ENCODE results near the gene MAB21L4.
A peak's percentile ranks its signal among the peaks of the same experiment; 100 is the strongest.

The MAB21L4 gene

DNA sequence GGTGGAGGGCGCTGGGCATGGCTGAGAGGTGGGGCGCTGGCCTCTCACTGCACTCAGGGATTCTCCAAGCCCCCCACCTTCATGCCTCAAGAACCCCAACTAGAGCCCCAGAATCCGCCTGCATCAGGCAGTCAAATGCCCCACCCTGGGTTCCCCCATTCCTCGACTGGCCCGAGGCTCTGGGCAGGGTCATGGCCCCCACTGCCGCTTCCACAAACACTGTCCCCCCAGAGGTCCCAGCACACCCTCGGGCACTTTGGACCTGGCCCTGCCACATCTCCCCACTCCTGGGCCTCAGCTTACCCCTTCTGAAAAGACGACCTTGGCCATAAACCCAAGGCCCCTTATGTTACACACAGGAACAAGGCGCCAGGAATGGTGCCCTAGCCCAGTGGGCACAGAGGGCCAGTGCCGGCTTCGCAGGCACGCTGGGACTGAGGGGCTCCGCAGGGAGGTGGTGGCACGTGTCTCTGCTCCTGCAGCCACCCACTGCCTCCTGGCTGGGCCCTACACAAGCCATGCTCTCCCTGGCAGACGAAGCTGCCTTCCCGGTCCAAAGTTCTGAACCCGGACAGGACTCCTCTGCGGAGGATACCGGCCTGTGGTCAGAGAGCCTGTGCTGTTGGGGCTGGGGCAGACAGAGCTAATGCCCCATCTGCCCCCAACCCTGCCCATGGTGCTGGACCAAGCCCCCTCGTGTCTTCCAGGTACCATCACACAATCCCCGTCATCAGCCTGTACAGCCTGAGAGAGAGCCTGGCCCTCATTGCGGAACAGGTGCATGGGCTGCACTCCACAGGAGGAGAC lies 20.5 kb downstream of the MAB21L4 start:
- DNase-seq, result no peak

DNA sequence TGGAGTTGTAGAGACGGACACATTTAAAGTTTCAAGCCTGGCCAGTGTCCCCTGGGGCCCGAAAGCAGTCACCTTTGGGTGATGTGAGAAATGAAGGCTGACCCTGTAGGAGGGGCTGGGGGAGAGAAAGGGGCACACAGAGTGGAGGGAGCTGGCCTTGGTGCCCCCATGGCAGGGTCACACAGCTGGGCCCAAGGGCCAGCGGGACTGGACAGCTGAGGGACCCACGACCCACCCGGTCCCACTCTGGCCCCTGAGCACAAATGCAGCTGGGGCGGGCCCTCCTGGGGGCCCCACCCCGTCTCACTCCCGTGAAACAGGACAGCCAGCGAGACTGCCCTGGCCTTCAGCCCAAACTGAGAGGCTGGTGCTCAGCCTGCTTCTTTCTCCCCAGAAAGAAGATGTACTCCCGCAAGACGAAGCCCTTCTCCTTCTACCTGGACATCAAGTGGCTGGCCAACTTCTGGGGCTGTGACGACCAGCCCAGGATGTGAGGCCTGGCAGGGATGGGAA lies 21.2 kb downstream of the MAB21L4 start:
- no peak for DNase-seq

DNA sequence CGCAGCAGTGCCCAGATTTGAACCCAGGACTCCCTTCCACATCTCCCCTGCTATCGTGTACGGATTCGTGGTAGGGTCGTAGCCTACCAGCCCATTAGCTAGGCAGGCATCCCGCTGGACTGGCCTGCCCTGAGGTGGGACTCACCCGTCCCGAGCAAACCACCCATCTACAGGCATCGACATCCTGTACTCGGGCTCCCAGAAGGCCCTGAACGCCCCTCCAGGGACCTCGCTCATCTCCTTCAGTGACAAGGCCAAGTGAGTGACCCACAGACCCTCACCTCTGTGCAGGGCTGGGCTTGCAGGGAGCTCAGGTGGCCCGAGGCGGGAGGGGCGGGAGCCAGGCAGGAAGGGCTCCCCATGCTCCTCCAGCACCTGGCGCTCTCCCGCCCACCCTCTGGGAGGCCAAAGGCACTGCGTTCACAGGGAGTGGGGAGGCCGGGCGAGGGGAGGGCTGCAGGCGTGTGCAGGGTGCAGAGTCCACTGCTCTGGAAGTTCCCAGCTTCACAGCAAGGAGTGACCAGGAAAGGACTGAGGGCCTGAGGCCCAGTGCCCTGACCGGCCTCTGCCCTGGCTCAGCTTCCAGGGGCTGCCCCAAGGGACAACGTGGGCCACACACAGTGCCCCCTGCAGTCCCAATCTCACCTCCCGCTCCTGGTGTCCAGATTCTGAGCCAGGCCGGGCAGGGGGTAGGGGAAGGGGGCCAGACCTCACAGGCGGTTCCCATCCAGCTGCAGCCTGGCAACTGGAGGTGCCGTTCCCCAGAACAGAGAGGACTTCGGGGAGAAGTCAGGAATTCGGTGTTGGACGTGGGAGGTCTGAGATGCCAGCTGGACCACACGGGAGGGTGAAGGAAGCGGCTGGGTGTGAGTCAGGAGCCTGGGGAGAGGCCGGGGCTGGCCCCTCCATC lies 21.9 kb downstream of the MAB21L4 start:
- peak; percentile 31 for DNase-seq

GRCh38 chr2:240873098-240873788 lies 22.7 kb downstream of the MAB21L4 start:
- no peak for DNase-seq

DNA sequence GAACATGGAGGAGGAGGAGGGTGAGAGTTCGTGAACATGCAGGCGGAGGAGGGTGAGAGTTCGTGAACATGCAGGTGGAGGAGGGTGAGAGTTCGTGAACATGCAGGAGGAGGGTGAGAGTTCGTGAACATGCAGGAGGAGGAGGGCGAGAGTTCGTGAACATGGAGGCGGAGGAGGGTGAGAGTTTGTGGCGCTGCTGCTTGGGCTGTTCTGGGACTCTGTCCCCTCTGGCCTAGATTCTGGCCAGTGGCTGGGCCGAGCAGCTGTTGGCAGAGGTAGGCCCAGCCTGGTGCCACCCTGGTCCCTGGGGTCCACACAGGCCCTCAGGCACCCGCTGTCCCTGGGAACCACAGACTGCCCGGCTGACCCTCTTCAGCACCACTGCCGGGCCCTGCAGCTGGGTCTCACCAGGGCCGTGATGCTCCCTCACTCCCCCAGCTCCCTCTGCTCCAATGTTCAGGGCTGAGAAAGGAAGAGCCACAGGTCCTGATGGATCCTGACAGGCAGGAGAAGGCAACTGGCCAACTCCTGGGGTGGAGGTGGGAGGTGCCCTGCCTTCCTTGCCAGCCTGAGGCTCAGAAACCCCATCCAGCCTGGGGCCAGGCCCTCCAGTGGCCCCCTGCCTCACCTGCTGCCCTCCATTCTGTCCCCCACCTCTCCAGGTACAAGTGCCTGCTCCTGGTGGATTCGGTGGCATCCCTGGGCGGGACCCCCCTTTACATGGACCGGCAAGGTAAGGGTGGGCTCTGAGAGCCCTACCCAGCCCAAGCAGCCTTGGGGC lies 23.4 kb downstream of the MAB21L4 start:
- no peak for DNase-seq

DNA sequence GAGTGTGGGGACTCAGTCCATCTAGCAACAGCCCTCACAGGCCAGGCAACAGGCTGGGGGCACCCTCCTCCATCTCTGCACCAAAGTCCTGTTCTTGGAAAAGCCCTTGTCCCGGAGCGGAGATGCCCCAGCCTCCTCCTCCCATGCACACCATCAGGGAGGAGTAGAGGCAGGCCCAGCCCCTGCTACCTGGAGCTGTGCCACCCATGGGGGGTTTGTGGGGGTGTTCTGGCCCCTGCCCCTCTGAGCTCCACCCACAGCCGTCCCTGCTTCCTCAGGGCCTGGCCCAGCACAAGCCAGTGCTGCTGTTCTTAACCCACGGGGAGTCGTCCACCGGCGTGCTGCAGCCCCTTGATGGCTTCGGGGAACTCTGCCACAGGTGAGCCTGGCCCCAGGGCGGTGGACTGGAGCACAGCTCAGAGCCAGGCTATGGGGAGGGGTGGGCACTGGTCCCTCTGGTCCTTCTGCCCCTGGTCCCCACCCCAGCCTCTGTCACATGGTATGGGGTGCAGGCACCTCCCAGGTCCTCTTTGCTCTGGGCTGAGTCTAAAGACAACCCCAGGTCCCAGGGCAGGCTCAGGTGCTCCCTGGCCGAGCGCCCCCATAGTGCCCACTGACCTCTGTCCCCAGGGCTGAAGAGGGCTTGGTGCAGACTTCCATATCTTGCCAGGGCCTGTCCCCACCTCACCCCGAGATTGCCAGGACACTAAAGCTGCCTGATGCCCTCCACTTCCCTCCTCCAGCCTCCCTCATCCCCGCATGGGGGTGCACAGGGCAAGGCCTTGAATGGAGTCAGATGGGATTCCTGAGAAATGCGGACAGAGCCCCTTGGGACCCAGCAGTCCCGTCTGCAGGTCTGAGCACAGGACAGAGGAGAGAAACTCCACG lies 24.6 kb downstream of the MAB21L4 start:
- DNase-seq, result no peak

GRCh38 chr2:240869956-240870875 lies 25.7 kb downstream of the MAB21L4 start:
- no peak for DNase-seq

DNA sequence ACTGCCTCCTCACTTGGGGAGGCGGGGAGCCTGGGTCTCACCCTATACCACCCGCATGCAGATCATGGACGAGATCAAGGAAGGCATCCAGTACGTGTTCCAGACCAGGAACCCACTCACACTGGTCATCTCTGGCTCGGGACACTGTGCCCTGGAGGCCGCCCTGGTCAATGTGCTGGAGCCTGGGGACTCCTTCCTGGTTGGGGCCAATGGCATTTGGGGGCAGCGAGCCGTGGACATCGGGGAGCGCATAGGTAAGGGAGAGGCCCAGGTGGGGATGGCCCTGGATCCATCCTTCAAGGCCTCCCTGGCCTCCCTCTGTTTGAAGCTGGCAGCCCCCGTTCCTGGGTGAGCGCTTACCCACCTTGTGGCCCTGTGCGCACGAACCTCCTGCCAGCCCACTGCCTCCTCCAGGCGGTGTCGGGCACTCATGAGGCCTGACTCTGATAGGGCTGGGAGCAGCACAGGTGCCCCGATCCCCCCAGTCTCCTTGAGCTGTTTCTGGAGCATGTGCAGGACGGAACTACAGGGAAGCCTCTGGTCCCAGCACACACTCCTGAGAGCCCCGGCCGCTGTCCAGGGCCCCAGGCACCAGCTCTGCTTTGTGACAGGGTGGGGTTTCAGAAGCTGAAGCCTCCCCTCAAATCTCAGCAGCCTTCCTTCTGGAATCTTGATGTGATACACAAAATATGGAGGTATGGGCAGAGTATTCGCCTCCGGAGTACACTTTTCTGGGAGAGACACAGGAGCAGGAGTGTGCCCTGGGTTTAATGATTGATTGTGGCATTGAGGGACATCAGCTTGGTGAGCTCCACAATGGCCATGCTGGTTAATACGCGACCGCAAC lies 26.6 kb downstream of the MAB21L4 start:
- DNase-seq, result no peak

DNA sequence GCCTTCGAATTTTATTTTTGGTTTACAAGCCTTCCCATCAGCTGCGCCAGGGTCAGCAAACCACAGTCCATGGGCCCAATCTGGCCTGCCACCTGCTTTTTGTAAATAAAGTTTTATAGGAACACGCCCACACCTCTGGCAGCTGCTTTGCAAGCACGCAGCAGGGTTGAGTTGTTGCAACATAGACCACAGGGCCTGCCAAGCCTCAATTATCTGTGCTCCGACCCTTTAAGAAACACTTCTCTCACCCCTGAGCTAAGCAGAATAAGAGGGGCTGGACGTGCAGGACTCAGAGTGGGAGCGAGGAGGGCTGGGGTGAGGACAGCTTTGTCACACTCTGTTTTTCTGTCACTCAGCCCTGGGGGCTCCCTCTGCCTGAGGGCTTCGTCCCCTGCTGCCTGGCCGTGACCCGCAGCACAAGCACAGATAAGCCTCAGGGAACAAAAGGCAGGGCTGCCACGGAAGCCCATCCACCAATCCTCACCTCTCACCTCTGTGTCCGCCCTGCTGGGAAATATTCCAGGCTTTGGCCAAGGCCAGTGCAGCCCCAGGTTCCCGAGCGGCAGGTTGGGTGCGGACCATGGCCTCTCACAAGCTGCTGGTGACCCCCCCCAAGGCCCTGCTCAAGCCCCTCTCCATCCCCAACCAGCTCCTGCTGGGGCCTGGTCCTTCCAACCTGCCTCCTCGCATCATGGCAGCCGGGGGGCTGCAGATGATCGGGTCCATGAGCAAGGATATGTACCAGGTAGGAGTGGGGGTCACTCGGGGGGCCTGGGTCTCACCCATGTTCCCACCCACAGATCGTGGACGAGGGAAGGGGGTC lies 27.5 kb downstream of the MAB21L4 start, which contains the start of gene AGXT:
Gene AGXT, plus strand, starts transcription at position 539 of the 823 bp plus-strand sequence. Its CDS starts 42 bp downstream, at position 581.
- DNase-seq, result no peak

GRCh38 chr2:240865391-240865790 lies 30.6 kb downstream of the MAB21L4 start:
- no peak for DNase-seq

DNA sequence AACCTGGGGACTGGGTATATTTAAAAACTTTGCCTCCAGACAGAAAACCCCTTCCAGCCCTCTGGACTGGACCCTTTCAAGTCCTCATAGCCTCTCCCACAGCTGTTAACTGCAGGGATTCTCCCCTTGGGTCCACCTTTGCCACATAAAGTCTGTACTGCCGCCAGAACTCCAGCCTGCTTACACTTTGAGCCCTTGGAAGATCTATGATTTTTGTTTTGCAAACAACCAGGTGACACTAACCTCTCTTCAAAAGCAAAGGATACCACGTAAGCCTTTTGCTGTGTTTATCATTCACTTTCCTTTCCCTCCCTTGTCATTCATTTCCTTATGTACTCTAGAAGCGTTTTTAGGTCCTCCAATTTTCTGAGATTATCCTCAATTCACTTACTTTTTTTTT lies 31.5 kb downstream of the MAB21L4 start:
- DNase-seq, result no peak

- no peak for DNase-seq
These were observed 34.4 kb downstream of the MAB21L4 start for GRCh38 chr2:240861547-240861946.

- no peak for DNase-seq
These were observed 37.1 kb downstream of the MAB21L4 start for GRCh38 chr2:240858871-240859270.

GRCh38 chr2:240858321-240858720 lies 37.6 kb downstream of the MAB21L4 start:
- DNase-seq, result no peak

DNA sequence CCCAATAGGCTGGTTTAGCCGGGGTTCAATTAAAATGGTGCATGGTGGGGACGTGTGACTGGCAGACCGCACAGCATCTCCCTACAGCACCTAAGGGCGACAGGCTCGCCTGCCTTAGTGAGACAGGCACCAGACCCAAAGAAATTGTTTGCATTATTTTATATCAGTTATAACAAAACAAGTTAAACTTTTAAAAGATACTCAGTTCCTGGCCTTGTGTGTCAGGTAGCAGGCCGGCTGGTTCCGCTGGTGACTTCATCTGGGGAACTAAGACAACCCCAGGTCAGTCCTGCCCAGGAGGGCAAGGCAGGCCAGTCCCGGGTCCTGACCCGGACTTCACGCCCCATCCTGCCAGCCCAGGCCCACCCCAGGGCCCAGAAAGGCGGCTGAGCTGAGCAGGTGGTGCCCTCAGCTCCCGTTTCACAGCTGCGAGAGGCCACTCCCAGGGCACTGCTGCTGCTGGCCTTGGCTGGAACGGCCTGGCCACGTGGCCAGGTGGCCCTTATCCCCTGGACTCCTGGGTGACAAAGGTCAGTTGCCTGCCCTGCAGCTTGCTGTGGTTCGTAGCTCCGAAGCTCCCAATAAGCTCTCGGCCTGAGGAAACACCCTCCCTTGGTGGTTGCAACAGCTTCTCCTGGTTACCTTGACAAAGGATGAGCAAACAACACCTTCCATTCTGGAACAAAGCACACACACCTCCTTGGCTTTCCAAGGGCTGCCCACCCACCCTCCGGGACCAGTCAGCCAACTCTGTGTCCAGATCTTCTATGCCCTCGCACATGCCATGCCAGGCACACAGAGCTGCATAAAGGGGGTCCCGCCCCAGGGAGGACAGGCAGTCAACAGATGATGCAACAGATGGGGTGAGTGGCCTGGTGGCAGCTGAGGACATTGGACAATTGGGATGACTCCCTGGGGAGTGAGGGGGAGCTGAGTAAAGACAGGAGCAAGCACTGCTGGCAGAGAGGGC lies 38.6 kb downstream of the MAB21L4 start:
- peak; percentile 47 for DNase-seq

DNA sequence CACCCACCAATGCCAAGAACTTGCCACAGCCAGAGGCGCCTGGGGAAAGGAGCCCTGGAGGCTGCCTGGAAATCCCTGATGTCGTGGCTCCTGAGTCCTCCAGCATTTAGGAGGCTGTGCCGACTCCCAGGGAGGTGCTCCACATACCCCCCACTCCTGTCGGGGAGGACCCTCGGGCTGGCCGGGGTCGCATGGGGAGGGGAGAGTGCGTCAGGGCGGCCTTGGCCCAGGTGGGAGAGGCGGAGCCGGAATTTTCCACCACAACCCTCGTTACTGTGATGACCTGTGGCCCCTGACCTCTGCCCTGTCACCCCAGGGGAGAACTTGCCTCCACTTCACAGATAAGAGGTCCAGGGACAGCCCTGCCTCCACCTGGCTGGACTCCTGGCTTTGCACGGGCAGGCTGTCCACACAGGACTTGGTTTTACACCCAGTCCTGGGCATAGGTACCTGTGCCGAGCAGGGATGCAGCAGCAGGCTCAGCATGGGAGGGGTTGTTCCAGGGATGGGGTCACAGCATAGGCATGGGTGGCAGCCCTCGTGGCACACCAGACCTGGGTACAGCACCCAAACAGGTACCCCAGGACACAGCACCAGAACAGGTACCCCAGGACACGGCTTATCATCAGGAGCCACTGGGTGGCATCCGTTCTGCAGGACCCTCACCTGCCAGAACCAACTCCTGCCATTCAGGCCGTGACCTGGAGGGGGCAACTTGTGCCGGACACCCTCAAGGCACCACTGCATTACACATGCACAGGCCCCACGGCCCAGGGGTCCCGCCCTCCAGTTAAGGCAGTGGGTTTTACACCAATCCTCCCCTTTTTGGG lies 39.6 kb downstream of the MAB21L4 start:
- DNase-seq, result no peak
